ENCODE measurements around the gene SOX10. TPM values are rescaled to one million over a fixed set of nuclear protein-coding genes. Genes with fewer than 3 reads are reported as not detected.
"Not testable (repeated sequence)": the region's sequence is repeated elsewhere in the genome, so short reads cannot be mapped to it uniquely, and the experiment has no call there.

Gene SOX10
- total and polyA plus RNA-seq, 2 donors: 4.5 to 10.7 TPM

- Histone ChIP-seq H3K27ac (ENCODE audit: low read depth) (no peak overlapping the region), H3K4me1 (ENCODE audit: insufficient read depth) (no peaks in the 10 kb centered on the region), H3K4me3 (ENCODE audit: low read depth, low read length) (no peak overlapping the region), H3K36me3 (ENCODE audit: insufficient read depth) (no peaks in the 10 kb centered on the region)
- WGBS: 72% methylated on average over 7 of the region's 7 CpGs
- DNase-seq (ENCODE audit: extremely low spot score): no peak
Measured at GRCh38 chr22:37971475-37972434, 12.6 kb downstream of the SOX10 start.

- WGBS: 87% methylated on average over 4 of the region's 4 CpGs
- Histone ChIP-seq H3K4me3 (ENCODE audit: low read depth, low read length) (no peak overlapping the region), H3K27ac (ENCODE audit: low read depth) (no peak overlapping the region), H3K36me3 (ENCODE audit: insufficient read depth) (no peaks in the 10 kb centered on the region), H3K4me1 (ENCODE audit: insufficient read depth) (no peaks in the 10 kb centered on the region)
- no peak for DNase-seq (ENCODE audit: extremely low spot score)
Measured at GRCh38 chr22:37970864-37971263, 13.5 kb downstream of the SOX10 start.

- DNase-seq (ENCODE audit: extremely low spot score): no peak
- WGBS: 92% methylated on average over 5 of the region's 5 CpGs
- no peaks in the 10 kb centered on the region for H3K36me3 ChIP-seq (ENCODE audit: insufficient read depth)
- H3K4me1 ChIP-seq (ENCODE audit: insufficient read depth): no peaks in the 10 kb centered on the region
- H3K27ac ChIP-seq (ENCODE audit: low read depth): no peak overlapping the region
- no peak overlapping the region for H3K4me3 ChIP-seq (ENCODE audit: low read depth, low read length)
Measured at GRCh38 chr22:37968452-37969251, 15.7 kb downstream of the SOX10 start.

- no peak overlapping the region for H3K4me3 ChIP-seq (ENCODE audit: low read depth, low read length)
- WGBS: 81% methylated on average over 14 of the region's 14 CpGs
- no peaks in the 10 kb centered on the region for H3K4me1 ChIP-seq (ENCODE audit: insufficient read depth)
- H3K36me3 ChIP-seq (ENCODE audit: insufficient read depth): no peaks in the 10 kb centered on the region
- no peak overlapping the region for H3K27ac ChIP-seq (ENCODE audit: low read depth)
- DNase-seq (ENCODE audit: extremely low spot score): no peak
Measured at GRCh38 chr22:37967637-37968451, 16.5 kb downstream of the SOX10 start.

GRCh38 chr22:37967147-37967546 is 17.2 kb downstream of the SOX10 start:
- H3K36me3 ChIP-seq (ENCODE audit: insufficient read depth): no peaks in the 10 kb centered on the region
- no peak for DNase-seq (ENCODE audit: extremely low spot score)
- no peak overlapping the region for H3K4me3 ChIP-seq (ENCODE audit: low read depth, low read length)
- H3K27ac ChIP-seq (ENCODE audit: low read depth): no peak overlapping the region
- 60% methylated on average over 1 of the region's 1 CpG for WGBS
- no peaks in the 10 kb centered on the region for H3K4me1 ChIP-seq (ENCODE audit: insufficient read depth)

- 80% methylated on average over 9 of the region's 9 CpGs for WGBS
- Histone ChIP-seq H3K36me3 (ENCODE audit: insufficient read depth) (no peaks in the 10 kb centered on the region), H3K27ac (ENCODE audit: low read depth) (no peak overlapping the region), H3K4me3 (ENCODE audit: low read depth, low read length) (no peak overlapping the region), H3K4me1 (ENCODE audit: insufficient read depth) (no peaks in the 10 kb centered on the region)
- DNase-seq (ENCODE audit: extremely low spot score): no peak
Measured at GRCh38 chr22:37965940-37966664, 18.3 kb downstream of the SOX10 start.

GRCh38 chr22:37961062-37961461 is 23.3 kb downstream of the SOX10 start:
- 97% methylated on average over 4 of the region's 4 CpGs for whole genome bisulfite sequencing
- no peak overlapping the region for H3K4me3 ChIP-seq (ENCODE audit: low read depth, low read length)

GRCh38 chr22:37959231-37959825 is 25.0 kb downstream of the SOX10 start:
- H3K36me3 ChIP-seq (ENCODE audit: insufficient read depth): no peaks in the 10 kb centered on the region
- no peak overlapping the region for H3K27ac ChIP-seq (ENCODE audit: low read depth)
- DNase-seq (ENCODE audit: extremely low spot score): no peak
- WGBS: 94% methylated on average over 18 of the region's 18 CpGs
- H3K4me1 ChIP-seq (ENCODE audit: insufficient read depth): no peaks in the 10 kb centered on the region
- no peak overlapping the region for H3K4me3 ChIP-seq (ENCODE audit: low read depth, low read length)

More at GRCh38 chr22:37961062-37961461, 23.3 kb downstream of the SOX10 start:
- no peaks in the 10 kb centered on the region for H3K36me3 ChIP-seq (ENCODE audit: insufficient read depth)
- DNase-seq (ENCODE audit: extremely low spot score): no peak
- H3K4me1 ChIP-seq (ENCODE audit: insufficient read depth): no peaks in the 10 kb centered on the region
- H3K27ac ChIP-seq (ENCODE audit: low read depth): no peak overlapping the region

GRCh38 chr22:37957232-37957631 is 27.1 kb downstream of the SOX10 start:
- H3K36me3 ChIP-seq (ENCODE audit: insufficient read depth): no peaks in the 10 kb centered on the region

GRCh38 chr22:37955825-37956397 is 28.4 kb downstream of the SOX10 start:
- not testable (repeated sequence) for H3K27ac ChIP-seq (ENCODE audit: low read depth); H3K4me3 ChIP-seq (ENCODE audit: low read depth, low read length); H3K36me3 ChIP-seq (ENCODE audit: insufficient read depth); H3K4me1 ChIP-seq (ENCODE audit: insufficient read depth); DNase-seq (ENCODE audit: extremely low spot score)
- WGBS: 82% methylated on average over 15 of the region's 15 CpGs

More at GRCh38 chr22:37957232-37957631, 27.1 kb downstream of the SOX10 start:
- Histone ChIP-seq H3K4me3 (ENCODE audit: low read depth, low read length) (no peak overlapping the region), H3K4me1 (ENCODE audit: insufficient read depth) (no peaks in the 10 kb centered on the region), H3K27ac (ENCODE audit: low read depth) (no peak overlapping the region)
- 89% methylated on average over 4 of the region's 4 CpGs for WGBS
- no peak for DNase-seq (ENCODE audit: extremely low spot score)

GRCh38 chr22:37954686-37955085 is 29.7 kb downstream of the SOX10 start:
- no peak for DNase-seq (ENCODE audit: extremely low spot score)
- whole genome bisulfite sequencing: 60% methylated on average over 4 of the region's 4 CpGs
- Histone ChIP-seq H3K36me3 (ENCODE audit: insufficient read depth) (no peaks in the 10 kb centered on the region), H3K4me1 (ENCODE audit: insufficient read depth) (no peaks in the 10 kb centered on the region), H3K27ac (ENCODE audit: low read depth) (no peak overlapping the region), H3K4me3 (ENCODE audit: low read depth, low read length) (peak overlapping the region; percentile 79)
